Glutamatergic neuron (in vitro differentiated cells): ENCODE data around the gene PIGP. TPM values are rescaled to one million over a fixed set of nuclear protein-coding genes. Genes with fewer than 3 reads are reported as not detected.
"Not testable (repeated sequence)": the region's sequence is repeated elsewhere in the genome, so short reads cannot be mapped to it uniquely, and the experiment has no call there.

Source experiments
- DNase-seq: peaks from one replicate; pipeline ENCODE4 v3.0.0; 2022
- H3K27ac Mint-ChIP-seq: one replicate; pipeline ENCODE4 v1.8.0; 2020; ENCODE audit warnings: mild to moderate bottlenecking, mixed read lengths, inconsistent platforms; ENCODE audit not compliant: unreplicated experiment
- H3K27me3 Mint-ChIP-seq: one replicate; pipeline ENCODE4 v1.8.0; 2020; ENCODE audit warnings: mild to moderate bottlenecking, moderate library complexity, mixed read lengths, inconsistent platforms; ENCODE audit not compliant: unreplicated experiment
- H3K36me3 Mint-ChIP-seq: one replicate; pipeline ENCODE4 v1.8.0; 2020; ENCODE audit warnings: mild to moderate bottlenecking, mixed read lengths, inconsistent platforms; ENCODE audit not compliant: unreplicated experiment
- H3K4me1 Mint-ChIP-seq: one replicate; pipeline ENCODE4 v1.8.0; 2020; ENCODE audit warnings: mild to moderate bottlenecking, low read depth, mixed read lengths, inconsistent platforms; ENCODE audit not compliant: unreplicated experiment
- H3K4me3 Mint-ChIP-seq: one replicate; pipeline ENCODE4 v1.8.0; 2020; ENCODE audit warnings: mild to moderate bottlenecking, mixed read lengths, inconsistent platforms; ENCODE audit not compliant: unreplicated experiment
- H3K9me3 Mint-ChIP-seq: one replicate; pipeline ENCODE4 v1.8.0; 2020; ENCODE audit warnings: mild to moderate bottlenecking, moderate library complexity, mixed read lengths, inconsistent platforms; ENCODE audit not compliant: unreplicated experiment
- CTCF ChIP-seq: fragments of 200-600 bp; sonication (generic); IDR thresholded peaks from one replicate; pipeline ENCODE4 v1.5.0; 2021; ENCODE audit not compliant: partially characterized antibody, unreplicated experiment
- long read RNA-seq: library from polyadenylated mRNA; unstranded; transcript quantifications from one replicate; pipeline ENCODE4 v2.0.0, GENCODE V29; 2020; ENCODE audit not compliant: unreplicated experiment
- total RNA-seq: library from RNA; stranded (reverse); fragmentation: NEBNext Ultra II Directional; extraction: Animal tissue kit (Norgen Biotek cat#: 25700); gene quantifications from one replicate; pipeline ENCODE4 v1.2.1, GENCODE V29; 2021; ENCODE audit not compliant: unreplicated experiment

PIGP gene
- total RNA-seq = 17.6 TPM
- long read RNA-seq, full-length matches to known transcripts = 13 of 20 reads
- long read RNA-seq, partial matches to known transcripts = 1 of 20 reads
- long read RNA-seq, other reads (novel, unspliced or antisense) = 6 of 20 reads

GRCh38 chr21:37072988-37073416, at the start of gene PIGP, which contains the start of gene TTC3:
Gene PIGP (minus strand): TSS chr21:37073071. CDS start chr21:37072515, 556 bp downstream.
Gene TTC3 (plus strand): TSS chr21:37073254. CDS start chr21:37087258, 14,004 bp downstream.
- Mint-ChIP-seq H3K4me1 (peaks cover 19% of the 10 kb centered on the region), H3K27ac (peak within 1 kb of the TSS; percentile 98), H3K36me3 (peaks cover 8% of the 10 kb centered on the region), H3K27me3 (peaks cover 7% of the 10 kb centered on the region), H3K9me3 (peaks cover 10% of the 10 kb centered on the region), H3K4me3 (peak within 1 kb of the TSS; percentile 97)
- peak; percentile 99 for DNase-seq
- no peak for TF ChIP-seq CTCF

- Mint-ChIP-seq H3K36me3 (peaks cover 9% of the 10 kb centered on the region), H3K27ac (no peak overlapping the region), H3K4me3 (no peak overlapping the region), H3K4me1 (peaks cover 9% of the 10 kb centered on the region), H3K9me3 (no peaks in the 10 kb centered on the region), H3K27me3 (no peaks in the 10 kb centered on the region)
- peak; percentile 36 for DNase-seq
- TF ChIP-seq CTCF = no peak
Measured at GRCh38 chr21:37119421-37120218, 46.7 kb upstream of the PIGP start.

GRCh38 chr21:37118187-37118826, 45.4 kb upstream of the PIGP start:
- DNase-seq = no peak
- H3K4me3 Mint-ChIP-seq = no peak overlapping the region
- peaks cover 9% of the 10 kb centered on the region for H3K36me3 Mint-ChIP-seq
- H3K27me3 Mint-ChIP-seq = no peaks in the 10 kb centered on the region
- no peak for TF ChIP-seq CTCF
- no peak overlapping the region for H3K27ac Mint-ChIP-seq
- no peaks in the 10 kb centered on the region for H3K9me3 Mint-ChIP-seq
- peaks cover 9% of the 10 kb centered on the region for H3K4me1 Mint-ChIP-seq

- H3K9me3 Mint-ChIP-seq = no peaks in the 10 kb centered on the region
- no peak for TF ChIP-seq CTCF
- H3K27me3 Mint-ChIP-seq = peaks cover under 1% of the 10 kb centered on the region
- peaks cover 9% of the 10 kb centered on the region for H3K4me1 Mint-ChIP-seq
- DNase-seq = no peak
- H3K4me3 Mint-ChIP-seq = no peak overlapping the region
- H3K27ac Mint-ChIP-seq = no peak overlapping the region
- peaks cover 9% of the 10 kb centered on the region for H3K36me3 Mint-ChIP-seq
Measured at GRCh38 chr21:37117204-37117603, 44.3 kb upstream of the PIGP start.

GRCh38 chr21:37116459-37116858, 43.6 kb upstream of the PIGP start:
- not testable (repeated sequence) for H3K9me3 Mint-ChIP-seq, H3K27ac Mint-ChIP-seq

GRCh38 chr21:37114301-37114700, 41.4 kb upstream of the PIGP start:
- not testable (repeated sequence) for H3K4me1 Mint-ChIP-seq, H3K27me3 Mint-ChIP-seq, H3K4me3 Mint-ChIP-seq, DNase-seq, H3K9me3 Mint-ChIP-seq, H3K36me3 Mint-ChIP-seq, H3K27ac Mint-ChIP-seq

More at GRCh38 chr21:37116459-37116858, 43.6 kb upstream of the PIGP start:
- not testable (repeated sequence) for H3K4me1 Mint-ChIP-seq, DNase-seq, H3K36me3 Mint-ChIP-seq, H3K4me3 Mint-ChIP-seq, H3K27me3 Mint-ChIP-seq

- H3K36me3 Mint-ChIP-seq = peaks cover 20% of the 10 kb centered on the region
- not testable (repeated sequence) for H3K9me3 Mint-ChIP-seq, H3K4me1 Mint-ChIP-seq, H3K27me3 Mint-ChIP-seq, H3K27ac Mint-ChIP-seq, H3K4me3 Mint-ChIP-seq, DNase-seq
Measured at GRCh38 chr21:37111029-37111428, 38.2 kb upstream of the PIGP start.
